HG03342 (cell line): Measurements from ENCODE around the gene RERG.

Source experiments
- ATAC-seq: cut with Tn5 transposase; IDR thresholded peaks from one replicate; pipeline ENCODE4 v1.9.1; 2021; ENCODE audit warnings: mild to moderate bottlenecking, moderate library complexity; ENCODE audit not compliant: unreplicated experiment

Gene RERG

DNA sequence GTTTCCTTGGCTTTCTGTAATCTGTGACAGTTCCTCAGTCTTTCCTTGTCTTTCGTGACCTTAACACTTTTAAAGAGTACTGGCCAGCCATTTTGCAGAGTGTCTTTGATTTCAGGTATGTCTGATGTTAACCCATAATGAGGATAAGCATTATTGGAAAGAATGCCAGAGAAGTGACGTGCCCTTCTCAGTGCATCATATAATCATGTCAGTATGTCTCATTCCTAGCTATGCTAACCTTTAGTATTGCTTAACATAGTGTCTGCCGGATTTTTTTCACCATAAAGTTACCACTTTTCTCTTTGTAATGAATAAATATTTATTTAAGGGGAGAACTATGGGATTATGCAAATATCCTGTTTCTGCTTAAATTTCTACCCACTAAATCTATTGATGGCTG, 28.5 kb downstream of the RERG start:
- no peak for ATAC-seq

DNA sequence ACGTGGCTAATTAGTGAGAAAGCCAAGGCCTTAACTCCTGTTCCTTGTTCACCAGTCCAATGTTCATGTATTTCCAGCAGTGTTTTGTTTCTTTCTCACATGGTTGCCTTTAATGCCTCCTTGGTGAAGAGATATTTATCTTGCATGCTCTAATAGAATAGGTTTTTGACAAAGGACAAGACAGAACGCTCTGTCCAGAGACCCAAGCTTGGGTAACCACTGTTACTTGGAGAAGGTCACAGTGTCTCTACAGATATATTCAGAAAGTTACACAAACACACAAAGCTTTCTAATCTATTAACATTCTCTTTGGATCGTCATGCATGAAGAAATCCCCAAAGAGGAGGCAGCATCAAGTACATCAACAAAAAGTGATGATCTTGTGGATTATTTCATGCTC, 33.1 kb downstream of the RERG start:
- no peak for ATAC-seq

DNA sequence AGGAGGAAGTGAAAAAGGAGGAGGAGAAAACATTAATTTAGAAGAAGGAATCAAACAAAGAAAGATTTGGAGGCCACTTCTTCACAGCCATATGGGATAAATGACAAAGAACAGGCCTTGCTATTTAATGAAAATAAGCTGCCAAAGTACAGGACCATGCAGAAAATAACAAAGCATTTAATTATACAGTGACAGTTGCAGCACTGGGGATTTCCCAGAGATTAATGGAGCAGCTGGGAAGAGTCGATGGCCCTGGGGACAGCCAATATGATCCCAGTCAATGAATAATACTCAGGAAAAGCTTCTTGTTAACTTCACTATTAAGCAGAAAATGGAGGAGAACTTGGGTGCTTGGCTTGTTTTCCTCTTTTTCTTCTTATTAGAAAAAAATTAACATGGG, 34.6 kb downstream of the RERG start:
- no peak for ATAC-seq

DNA sequence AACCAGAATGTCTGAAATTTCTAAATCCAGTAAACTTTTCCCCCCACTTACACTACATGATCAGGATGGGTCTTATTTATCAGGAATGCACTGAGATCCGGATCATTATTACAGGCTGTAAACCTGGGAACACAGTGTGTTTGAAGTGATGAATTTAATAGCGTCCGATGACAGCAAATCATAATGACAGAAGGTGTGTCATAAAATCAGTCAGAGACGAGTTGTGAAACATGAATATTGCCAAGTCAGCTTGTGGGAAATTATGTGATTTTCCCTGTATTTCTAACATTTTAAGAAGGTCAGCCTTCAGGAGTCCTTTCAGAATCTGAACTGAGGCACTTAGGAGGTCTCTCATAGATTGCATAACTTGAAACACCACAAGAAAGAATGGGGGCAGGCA, 36.7 kb downstream of the RERG start:
- ATAC-seq = no peak

DNA sequence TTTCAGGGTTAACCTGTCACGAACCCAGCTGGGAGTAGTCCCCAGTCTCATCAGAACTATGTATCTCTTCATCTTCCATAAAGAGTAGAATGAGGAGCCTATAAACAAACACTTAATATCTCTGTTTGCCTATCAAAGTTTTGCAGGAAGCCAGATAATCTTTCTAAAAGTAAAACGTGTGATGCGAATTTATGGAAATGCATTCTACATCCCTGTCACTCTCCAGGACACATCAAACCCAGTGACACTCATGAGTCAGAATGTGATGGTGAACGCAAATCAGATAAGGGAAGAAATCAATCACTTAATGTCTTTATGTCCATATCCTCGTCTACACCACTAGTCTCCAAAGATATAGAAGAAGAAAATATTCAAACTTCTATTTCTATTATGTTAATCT, 37.4 kb downstream of the RERG start:
- ATAC-seq = no peak

DNA sequence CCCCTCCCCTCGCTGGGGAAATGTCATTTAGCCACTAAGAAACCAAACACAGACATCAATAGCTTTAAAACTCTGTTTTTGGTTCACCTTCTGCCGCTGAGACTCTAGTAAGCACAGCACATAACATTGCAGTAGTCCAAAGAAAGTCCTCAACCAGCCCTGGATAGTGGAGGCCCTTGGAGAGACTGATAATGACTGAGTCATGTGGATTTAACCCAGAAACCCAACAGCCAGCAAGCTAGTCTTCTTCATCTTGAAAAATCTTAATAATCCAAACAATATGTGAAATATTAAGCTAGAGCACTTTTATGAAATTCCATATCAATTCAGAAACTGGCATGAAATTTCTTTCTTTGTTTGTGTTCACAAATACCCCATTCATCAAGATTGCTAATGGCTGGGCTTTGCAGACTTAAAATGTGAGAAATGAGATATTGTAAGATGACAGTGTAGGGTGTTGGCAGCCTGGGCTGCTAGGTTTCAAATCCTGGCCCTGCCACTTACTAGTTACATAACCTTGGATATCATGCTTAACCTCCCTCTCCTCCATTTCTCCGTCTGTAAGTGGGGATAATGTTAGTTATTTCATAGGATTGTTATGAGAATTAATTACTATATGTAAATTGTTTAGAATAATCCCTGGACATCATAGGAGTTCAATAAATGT, 40.1 kb downstream of the RERG start:
- no peak for ATAC-seq

DNA sequence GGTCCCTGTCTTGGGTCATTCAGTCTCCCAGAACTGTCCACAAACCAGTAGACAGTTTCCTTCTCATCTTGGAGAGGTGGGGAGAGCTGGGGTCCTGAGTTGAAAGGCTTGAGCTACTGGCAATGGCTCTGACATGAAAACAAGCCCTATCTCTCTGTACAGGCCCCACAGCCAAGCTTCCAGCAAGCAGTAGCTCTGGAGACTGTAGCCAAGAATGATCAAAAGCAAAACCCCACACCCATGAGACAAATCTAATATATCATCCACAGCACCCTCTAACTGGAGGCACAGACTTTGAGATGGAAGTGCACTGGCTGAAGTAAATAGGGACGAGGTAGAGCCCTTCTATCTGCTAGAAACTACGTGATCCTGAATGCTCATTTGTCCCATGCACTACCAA, 40.9 kb downstream of the RERG start:
- ATAC-seq = no peak

DNA sequence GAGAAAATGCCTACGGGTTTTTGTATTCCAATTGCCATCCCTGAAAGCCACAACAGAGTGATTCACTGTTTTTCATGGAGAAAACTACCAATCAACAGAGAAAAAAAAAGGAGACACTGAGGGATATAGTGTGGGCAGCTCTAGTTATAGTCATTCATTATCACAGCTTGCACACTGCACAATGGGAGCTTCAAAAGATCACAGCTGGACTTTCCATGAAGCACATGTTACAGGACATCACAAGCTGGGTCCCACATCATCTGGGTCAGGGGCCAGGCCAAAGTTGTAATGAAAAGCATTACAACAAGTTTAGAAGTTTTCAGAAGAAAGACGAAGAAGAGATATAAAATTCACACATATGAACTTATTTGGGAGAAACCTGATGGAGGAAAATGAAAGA, 41.5 kb downstream of the RERG start:
- no peak for ATAC-seq

DNA sequence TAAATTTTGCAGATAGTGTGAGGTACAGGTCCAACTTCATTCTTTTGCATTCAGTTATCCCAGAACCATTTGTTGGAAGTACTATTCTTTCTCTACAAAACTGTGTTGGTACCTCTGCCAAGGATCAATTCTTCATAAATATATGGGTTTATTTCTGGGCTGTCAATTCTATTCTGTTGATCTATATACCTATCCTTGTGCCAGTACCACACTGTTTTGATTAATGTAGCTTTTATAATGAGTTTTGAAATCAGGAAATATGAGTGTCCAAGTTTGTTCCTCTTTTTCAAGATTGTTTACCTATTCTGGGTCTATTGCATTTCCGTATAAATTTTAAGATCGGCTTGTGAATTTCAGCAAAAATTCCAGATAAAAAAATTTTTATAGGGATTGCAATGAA, 48.1 kb downstream of the RERG start:
- ATAC-seq = no peak

DNA sequence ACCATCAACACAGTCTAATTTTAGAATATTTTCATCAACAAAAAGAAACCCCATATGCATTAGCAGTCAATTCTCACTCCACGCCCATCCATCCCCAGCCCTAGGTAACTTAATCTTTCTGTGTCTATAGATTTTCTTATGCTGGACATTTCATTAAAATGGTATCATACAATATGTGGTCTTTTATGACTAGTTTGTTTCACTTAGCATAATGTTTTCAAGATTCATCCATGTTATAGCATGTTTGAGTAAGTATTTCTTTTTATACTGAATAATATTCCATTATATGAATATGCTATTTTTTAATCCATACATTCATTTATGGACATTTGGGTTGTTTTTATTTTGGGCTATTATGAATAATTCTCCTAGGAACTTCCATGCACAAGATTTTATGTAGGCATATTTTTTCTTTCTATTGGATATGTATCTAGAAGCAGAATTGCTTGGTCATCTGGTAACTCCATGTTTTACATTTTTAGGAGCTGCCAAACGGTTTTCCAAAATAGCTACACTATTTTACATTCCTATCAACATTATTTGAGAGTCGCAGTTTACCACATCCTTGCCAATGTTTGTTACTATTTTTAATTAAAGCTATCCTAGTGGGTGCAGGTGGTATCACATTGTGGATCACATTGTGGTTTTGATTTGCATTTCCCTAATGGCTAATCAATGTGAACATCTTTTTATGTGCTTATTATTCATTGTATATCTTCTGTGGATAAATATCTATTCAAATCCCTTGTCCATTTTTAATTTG, 49.0 kb downstream of the RERG start:
- no peak for ATAC-seq

DNA sequence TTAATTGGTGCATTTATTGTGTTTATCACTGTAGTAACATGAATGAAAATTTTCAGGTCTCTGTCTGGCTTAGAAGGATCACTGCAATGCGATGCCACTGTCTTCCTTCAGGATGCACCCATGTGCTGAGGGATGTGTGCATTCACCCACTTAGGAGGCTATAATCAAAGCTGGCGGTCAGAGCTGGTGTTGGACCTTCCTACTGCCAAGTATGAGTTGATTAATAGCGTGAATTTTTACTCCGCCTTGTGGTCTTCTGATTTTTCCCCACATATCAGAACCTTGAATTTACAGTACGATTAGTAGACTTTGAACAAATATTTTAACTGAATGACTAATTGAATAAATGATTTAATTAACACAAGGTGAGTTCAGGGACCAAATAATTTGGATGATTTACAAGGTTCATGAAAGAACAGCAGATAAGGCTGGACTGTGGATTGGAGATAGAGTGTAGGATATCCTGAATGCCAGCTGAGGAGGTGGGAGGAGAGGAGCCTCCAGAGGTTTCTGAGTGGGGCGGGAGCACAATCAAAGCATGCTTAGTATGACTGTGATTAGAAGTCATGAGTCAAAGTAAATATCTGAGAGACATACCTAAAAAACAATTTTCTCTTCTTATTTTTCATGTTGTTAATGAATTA, 50.1 kb downstream of the RERG start:
- ATAC-seq = no peak

DNA sequence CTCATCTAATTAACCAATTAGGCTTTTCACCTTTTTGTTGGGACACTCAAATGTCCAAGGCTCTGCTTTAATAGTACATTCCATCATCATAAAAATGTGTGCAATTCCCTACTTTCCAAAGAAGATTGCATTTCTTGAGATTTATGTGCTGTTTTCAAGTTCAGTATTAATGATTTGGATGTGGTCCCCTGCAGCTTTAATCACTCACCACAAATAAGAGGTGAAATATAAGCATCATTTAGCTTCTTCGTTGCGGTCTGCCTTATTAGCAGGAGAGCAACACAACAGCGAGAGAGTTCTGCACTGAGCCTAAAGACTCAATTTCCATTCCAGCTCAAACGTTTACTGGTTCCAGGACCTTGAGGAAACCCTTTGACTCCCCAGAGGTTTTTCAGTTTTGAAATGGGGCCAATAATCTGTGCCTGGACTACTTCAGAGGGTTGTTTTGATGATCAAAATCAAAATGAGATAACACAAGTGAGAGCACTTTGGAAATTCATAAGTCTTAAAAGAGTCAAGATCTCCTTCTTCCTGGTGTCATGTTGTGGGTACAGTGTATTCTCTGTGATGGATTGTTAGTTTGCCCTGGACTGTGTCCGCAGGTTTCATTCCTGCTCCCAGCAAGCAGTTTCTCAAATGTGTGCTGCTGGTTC, 53.1 kb downstream of the RERG start:
- ATAC-seq = no peak

DNA sequence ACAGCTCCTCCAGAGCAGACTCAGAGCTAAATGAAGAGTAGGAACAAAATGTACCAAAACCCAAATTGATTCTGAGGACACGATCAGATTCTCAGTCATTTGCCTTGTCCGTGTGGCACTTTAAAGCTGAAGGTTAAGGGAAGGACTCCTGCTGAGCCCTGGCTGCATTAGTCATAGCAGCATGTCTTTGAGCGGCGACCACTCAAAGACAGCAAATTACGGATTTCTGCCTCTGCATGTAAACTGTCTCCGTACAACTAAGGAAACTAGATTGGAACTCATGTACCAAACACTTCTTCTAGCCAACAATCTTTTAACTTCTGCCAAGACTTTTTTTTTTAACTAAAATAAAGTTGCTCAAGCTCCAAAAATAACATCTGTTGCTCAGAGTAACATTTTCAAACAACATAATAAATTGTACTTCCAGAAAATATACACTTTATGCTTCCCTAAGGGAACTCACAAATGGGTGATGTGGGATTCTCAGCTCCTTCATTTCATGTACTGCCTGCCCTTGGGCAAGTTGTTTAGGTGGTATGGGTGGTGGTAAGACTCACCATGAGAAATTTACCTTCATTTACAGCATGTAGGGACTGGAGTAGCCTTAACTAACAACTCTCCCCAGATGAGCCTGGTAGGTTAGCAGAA, 56.1 kb downstream of the RERG start:
- ATAC-seq = no peak

DNA sequence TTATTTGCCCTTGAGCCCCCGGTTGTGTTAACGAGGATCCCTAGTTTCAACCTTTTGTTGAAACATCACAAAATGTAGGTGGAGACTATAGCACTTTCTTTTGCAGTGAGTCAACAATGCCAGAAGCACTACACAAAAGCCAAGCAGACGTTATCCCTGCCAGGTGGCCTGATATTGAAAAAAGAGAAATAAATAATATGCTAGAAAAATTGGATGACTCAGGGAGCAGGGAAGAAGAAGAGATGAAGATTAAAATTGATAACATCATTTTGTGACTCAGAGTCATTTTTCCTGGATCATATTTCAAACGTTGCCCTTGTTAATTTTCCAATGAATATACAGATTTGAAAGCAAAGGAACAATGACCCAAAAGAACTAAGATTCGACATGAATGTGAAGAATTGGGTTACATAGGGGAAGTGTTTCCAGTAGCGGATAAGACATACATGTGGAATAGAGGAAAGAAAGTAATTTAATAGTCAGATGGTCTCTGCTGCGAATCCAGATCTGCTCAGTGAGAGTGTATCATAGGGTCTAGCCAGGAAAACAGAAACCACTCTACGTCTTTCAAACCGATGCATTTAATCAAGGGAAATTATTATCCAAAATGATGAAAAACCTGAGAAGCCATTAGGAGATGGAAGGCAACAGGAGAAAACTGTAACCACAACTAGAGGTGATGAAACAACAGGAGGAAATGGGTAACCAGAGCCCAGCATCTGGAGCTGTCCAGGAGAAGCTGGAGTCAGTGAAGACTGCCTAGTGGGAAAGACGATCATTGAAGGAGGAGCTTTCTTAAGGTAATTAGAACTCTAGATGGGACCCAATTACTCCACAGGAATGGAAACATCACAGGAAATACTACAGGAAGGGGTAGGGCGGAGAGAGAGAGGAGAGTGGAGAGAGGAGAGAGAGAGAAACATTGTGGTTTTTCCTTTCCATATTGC, 57.9 kb downstream of the RERG start:
- no peak for ATAC-seq

DNA sequence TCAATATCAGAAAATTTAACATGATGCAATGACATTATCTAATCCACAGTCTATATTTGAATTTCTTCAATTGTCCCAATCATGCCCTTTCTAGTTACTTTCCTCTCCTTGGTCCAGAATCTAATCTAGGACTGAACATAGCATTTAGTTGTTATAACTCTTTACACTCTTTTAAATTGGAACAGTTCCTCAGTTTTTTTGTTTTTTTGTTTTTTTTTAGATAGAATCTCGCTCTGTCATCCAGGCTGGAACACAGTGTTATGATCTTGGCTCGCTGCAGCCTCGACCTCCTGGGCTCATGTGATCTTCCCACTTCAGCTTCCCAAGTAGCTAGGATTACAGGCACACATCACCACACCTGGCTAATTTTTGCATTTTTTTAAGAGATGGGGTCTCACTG, 63.1 kb downstream of the RERG start:
- ATAC-seq = no peak

DNA sequence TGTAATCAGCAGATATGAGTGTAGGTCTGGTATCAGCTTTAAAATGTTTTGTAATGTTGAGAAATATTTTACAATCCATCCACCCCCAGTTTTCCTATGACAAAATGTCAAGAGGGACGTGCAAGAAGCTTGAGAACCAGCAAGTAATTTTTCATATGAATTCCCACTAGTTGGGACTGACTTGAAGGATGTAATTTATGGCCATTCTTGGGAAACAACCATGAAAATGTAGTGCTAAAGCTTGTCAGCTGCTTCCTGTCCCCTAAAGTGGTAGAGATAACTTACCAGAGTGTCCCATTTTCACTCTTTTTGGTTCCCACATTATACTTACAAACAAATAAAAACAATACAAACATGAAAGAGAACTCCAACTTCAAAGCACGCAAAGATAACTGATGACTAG, 63.9 kb downstream of the RERG start:
- ATAC-seq = no peak

DNA sequence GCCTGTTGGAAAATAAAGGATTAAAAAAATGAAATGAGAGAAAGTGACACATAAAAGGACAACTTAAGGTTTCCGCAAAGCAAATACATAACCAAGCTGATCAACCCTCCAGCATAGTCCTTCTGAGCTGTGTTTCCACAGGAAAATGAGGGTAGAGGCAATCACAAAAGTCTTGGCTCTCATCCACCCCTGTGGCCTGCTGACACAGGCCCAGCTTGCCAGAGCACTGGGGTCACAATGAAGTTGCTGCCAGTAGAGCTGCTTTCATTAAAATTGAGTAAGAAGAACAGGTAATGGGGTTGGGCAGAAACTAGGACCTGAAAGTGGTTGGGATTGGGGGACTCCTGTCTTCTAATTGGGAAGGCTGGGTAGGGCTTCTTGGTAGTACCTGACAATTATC, 65.9 kb downstream of the RERG start:
- ATAC-seq = no peak

DNA sequence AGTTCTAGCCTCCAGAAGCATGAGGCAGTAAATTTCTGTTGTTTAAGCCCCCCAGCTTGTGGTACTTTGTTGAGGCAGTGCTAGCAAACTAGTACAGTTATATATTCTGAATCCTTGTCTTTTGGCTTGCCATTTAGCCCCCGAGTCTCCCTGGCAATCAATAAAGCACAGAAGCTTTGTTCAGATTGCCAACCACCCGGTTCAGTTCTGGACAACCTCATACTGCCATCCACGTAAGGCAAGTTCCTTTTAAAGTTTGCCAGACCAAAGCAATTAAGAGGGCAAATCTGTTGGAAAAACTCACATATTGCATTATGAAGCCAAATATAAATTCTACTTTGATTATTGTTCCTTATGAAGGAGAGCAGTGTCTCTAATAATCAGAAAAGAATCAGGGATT, 67.1 kb downstream of the RERG start:
- ATAC-seq = no peak

DNA sequence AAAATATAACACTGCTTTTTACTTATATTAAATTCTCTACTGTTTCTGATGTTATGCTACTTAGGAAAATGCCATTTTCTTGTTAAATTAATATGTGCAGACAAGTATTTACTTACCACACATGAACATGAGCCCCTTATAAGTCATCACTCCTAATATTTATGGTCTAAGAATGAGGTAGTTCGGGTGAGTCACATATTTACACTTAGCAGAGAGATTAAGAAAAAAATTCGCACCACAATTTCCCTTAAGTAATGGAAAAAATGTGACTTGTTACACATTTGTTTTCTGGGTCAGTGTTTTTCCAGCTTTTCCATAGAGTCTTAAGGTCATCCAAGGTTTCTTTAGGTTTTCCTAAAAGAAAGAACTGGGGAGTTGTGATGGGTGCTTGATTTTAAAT, 68.3 kb downstream of the RERG start:
- no peak for ATAC-seq

DNA sequence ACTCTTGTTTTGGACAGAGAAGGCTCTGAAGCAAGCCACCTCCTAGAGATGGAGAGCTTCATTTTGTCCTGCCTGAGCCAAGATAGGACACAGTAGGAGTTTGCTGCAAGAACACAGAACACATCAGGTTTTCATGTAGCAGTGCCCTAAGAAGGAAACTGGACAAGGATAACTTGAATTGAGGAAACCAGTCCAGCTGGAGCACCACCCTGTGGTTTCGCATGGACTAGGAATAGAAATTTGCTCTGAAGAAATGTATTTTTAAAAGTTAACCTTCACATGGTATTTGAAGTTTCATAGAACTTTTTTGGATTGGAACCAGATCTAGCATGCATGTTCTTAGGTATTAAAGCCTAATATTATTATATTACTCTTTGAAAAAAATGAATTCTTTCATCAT, 68.8 kb downstream of the RERG start:
- ATAC-seq = no peak
